SK-N-MC (cell line): Measurements from ENCODE around the gene PRSS8.

Experiments used
- EZH2 ChIP-seq: fragments of 200-600 bp; sonication (generic); IDR thresholded peaks from one replicate; pipeline ENCODE4 v1.6.1; 2017; ENCODE audit warnings: antibody characterized with exemption
- FOXP2 ChIP-seq: optimal IDR thresholded peaks from 2 replicates; pipeline ENCODE3; 2011; ENCODE audit warnings: mild to moderate bottlenecking, moderate library complexity; ENCODE audit not compliant: insufficient read depth; ENCODE audit errors: extremely low read length, control extremely low read depth
- POLR2AphosphoS5 ChIP-seq: IDR thresholded peaks from 2 replicates; pipeline ENCODE4 v1.6.1; 2012; ENCODE audit warnings: mild to moderate bottlenecking, low read depth, low read length, borderline replicate concordance

GRCh38 chr16:31083981-31084380 is 51.5 kb downstream of the PRSS8 start:
- no peak for TF ChIP-seq EZH2
- TF ChIP-seq POLR2AphosphoS5, result no peak
- TF ChIP-seq FOXP2, result no peak
